CD4-positive, CD25-positive, alpha-beta regulatory T cell (primary cell): ENCODE measurements around the gene LRRC47. TPM values are rescaled to one million over a fixed set of nuclear protein-coding genes. Genes with fewer than 3 reads are reported as not detected.

Experiments
- ATAC-seq, 2 donors: fragments of 150-1000 bp; cut with Tn5 transposase; one replicate each; pipeline ENCODE4 v1.10.0; 2021; ENCODE audit warnings: low read depth in 2 of 2, moderate number of reproducible peaks in 2 of 2, moderate library complexity in 1 of 2
- DNase-seq, 3 donors: peaks; one replicate each; pipeline versions ENCODE4 v3.0.0 to v3.0.0-alpha.2; 2012 to 2022; ENCODE audit warnings: mixed read lengths in 1 of 3
- H3K27ac ChIP-seq: one replicate; pipeline ENCODE4 v1.7.0; 2013; ENCODE audit warnings: mild to moderate bottlenecking, low read length; ENCODE audit not compliant: insufficient read depth, poor library complexity, severe bottlenecking
- H3K27me3 ChIP-seq: one replicate; pipeline ENCODE4 v1.7.0; 2013; ENCODE audit warnings: low read length; ENCODE audit not compliant: control insufficient read depth, insufficient read depth
- H3K36me3 ChIP-seq: one replicate; pipeline ENCODE4 v1.7.0; 2013; ENCODE audit warnings: mild to moderate bottlenecking, low read length, moderate library complexity; ENCODE audit not compliant: control insufficient read depth, insufficient read depth
- H3K4me1 ChIP-seq: 2 replicates; pipeline ENCODE4 v1.7.0; 2013; ENCODE audit warnings: mild to moderate bottlenecking, low read length; ENCODE audit not compliant: insufficient read depth, control insufficient read depth, poor library complexity, severe bottlenecking
- H3K4me3 ChIP-seq: one replicate; pipeline ENCODE4 v1.7.0; 2013; ENCODE audit warnings: low read depth, mild to moderate bottlenecking, low read length, moderate library complexity
- H3K9me3 ChIP-seq, 2 experiments: 1 replicate in 1 of 2; 2 replicates in 1 of 2; pipeline ENCODE4 v1.7.0; 2013; ENCODE audit warnings: low read length in 2 of 2, mild to moderate bottlenecking in 1 of 2, moderate library complexity in 1 of 2; ENCODE audit not compliant: control insufficient read depth in 2 of 2
- H3K27ac Mint-ChIP-seq, 3 donors: one replicate each; pipeline ENCODE4 v1.8.0; 2020 to 2022; ENCODE audit warnings: mild to moderate bottlenecking in 3 of 3, mixed read lengths in 3 of 3, moderate library complexity in 2 of 3
- H3K27me3 Mint-ChIP-seq: one replicate; pipeline ENCODE4 v1.8.0; 2022; ENCODE audit warnings: mild to moderate bottlenecking, mixed read lengths
- H3K36me3 Mint-ChIP-seq: one replicate; pipeline ENCODE4 v1.8.0; 2020; ENCODE audit warnings: mixed read lengths
- H3K4me1 Mint-ChIP-seq, 4 donors: one replicate each; pipeline ENCODE4 v1.8.0; 2020 to 2022; ENCODE audit warnings: mixed read lengths in 4 of 4, mild to moderate bottlenecking in 1 of 4
- H3K4me3 Mint-ChIP-seq, 4 donors: one replicate each; pipeline ENCODE4 v1.8.0; 2020 to 2022; ENCODE audit warnings: mild to moderate bottlenecking in 4 of 4, mixed read lengths in 4 of 4, moderate library complexity in 3 of 4
- H3K9me3 Mint-ChIP-seq, 7 donors: one replicate each; pipeline ENCODE4 v1.8.0; 2020 to 2022; ENCODE audit warnings: mixed read lengths in 7 of 7, mild to moderate bottlenecking in 3 of 7, moderate library complexity in 2 of 7
- polyA plus RNA-seq, 4 donors: library from polyadenylated mRNA; unstranded; fragments of 300-500 nt; fragmentation: Illumina TruSeq; gene quantifications; one replicate each; pipeline ENCODE4 v1.2.3, GENCODE V29; 2021
- total RNA-seq: library from RNA; stranded (reverse); gene quantifications from one replicate; pipeline ENCODE4 v1.2.3, GENCODE V29; 2022

Gene LRRC47
- total and polyA plus RNA-seq, 5 donors from 2014 or later = 22.0 to 33.9 (median 26.0) TPM

- ATAC-seq = no peak
- Mint-ChIP-seq H3K4me3 (no peak overlapping the region), H3K27me3 (peaks cover 17% of the 10 kb centered on the region), H3K9me3 (peaks cover 0 to 3% (median 0%) of the 10 kb centered on the region in 7 donors), H3K27ac (no peak overlapping the region), H3K36me3 (no peaks in the 10 kb centered on the region), H3K4me1 (no peaks in the 10 kb centered on the region)
- Histone ChIP-seq H3K27ac (no peak overlapping the region), H3K27me3 (peaks cover 4% of the 10 kb centered on the region), H3K4me3 (no peak overlapping the region), H3K4me1 (no peaks in the 10 kb centered on the region), H3K36me3 (no peaks in the 10 kb centered on the region), H3K9me3 (no peaks in the 10 kb centered on the region)
- DNase-seq = no peak
Observed at GRCh38 chr1:3762873-3763228, 33.4 kb downstream of the LRRC47 start.

GRCh38 chr1:3762151-3762872 is 34.0 kb downstream of the LRRC47 start:
- H3K36me3 Mint-ChIP-seq = no peaks in the 10 kb centered on the region
- H3K4me3 ChIP-seq = no peak overlapping the region
- H3K27me3 ChIP-seq = peaks cover 4% of the 10 kb centered on the region
- H3K9me3 ChIP-seq = no peaks in the 10 kb centered on the region
- H3K4me1 Mint-ChIP-seq = no peaks in the 10 kb centered on the region
- no peaks in the 10 kb centered on the region for H3K4me1 ChIP-seq
- H3K9me3 Mint-ChIP-seq = peaks cover 0 to 3% (median 0%) of the 10 kb centered on the region in 7 donors
- no peak overlapping the region for H3K27ac ChIP-seq
- H3K27me3 Mint-ChIP-seq = peaks cover 13% of the 10 kb centered on the region
- no peak overlapping the region for H3K4me3 Mint-ChIP-seq
- no peak overlapping the region for H3K27ac Mint-ChIP-seq
- no peaks in the 10 kb centered on the region for H3K36me3 ChIP-seq
- DNase-seq (no peak), ATAC-seq (no peak)

- Histone ChIP-seq H3K27me3 (peaks cover 4% of the 10 kb centered on the region), H3K4me1 (no peaks in the 10 kb centered on the region), H3K36me3 (no peaks in the 10 kb centered on the region), H3K9me3 (no peaks in the 10 kb centered on the region), H3K4me3 (no peak overlapping the region), H3K27ac (no peak overlapping the region)
- DNase-seq (no peak), ATAC-seq (no peak)
- Mint-ChIP-seq H3K36me3 (no peaks in the 10 kb centered on the region), H3K4me1 (no peaks in the 10 kb centered on the region), H3K4me3 (no peak overlapping the region), H3K27ac (peak overlapping the region in 2 of 3 donors; percentile 35 to 74), H3K9me3 (peaks cover 0 to 3% (median 1%) of the 10 kb centered on the region in 7 donors), H3K27me3 (peaks cover 13% of the 10 kb centered on the region)
Observed at GRCh38 chr1:3761296-3762010, 34.8 kb downstream of the LRRC47 start.

- DNase-seq (no peak), ATAC-seq (no peak)
- Mint-ChIP-seq H3K36me3 (no peaks in the 10 kb centered on the region), H3K27me3 (peaks cover 13% of the 10 kb centered on the region), H3K27ac (no peak overlapping the region), H3K4me3 (no peak overlapping the region), H3K4me1 (no peaks in the 10 kb centered on the region), H3K9me3 (peaks cover 0 to 3% (median 0%) of the 10 kb centered on the region in 7 donors)
- H3K27ac ChIP-seq = no peak overlapping the region
- no peaks in the 10 kb centered on the region for H3K9me3 ChIP-seq
- no peaks in the 10 kb centered on the region for H3K4me1 ChIP-seq
- H3K4me3 ChIP-seq = no peak overlapping the region
- no peaks in the 10 kb centered on the region for H3K36me3 ChIP-seq
- peaks cover 4% of the 10 kb centered on the region for H3K27me3 ChIP-seq
Observed at GRCh38 chr1:3759796-3760195, 36.5 kb downstream of the LRRC47 start.

GRCh38 chr1:3759164-3759563 is 37.1 kb downstream of the LRRC47 start:
- Mint-ChIP-seq H3K4me3 (no peak overlapping the region), H3K36me3 (no peaks in the 10 kb centered on the region), H3K27ac (no peak overlapping the region), H3K27me3 (peaks cover 13% of the 10 kb centered on the region), H3K9me3 (peaks cover 0 to 3% (median 0%) of the 10 kb centered on the region in 7 donors), H3K4me1 (no peaks in the 10 kb centered on the region)
- no peak overlapping the region for H3K27ac ChIP-seq
- H3K9me3 ChIP-seq = no peaks in the 10 kb centered on the region
- DNase-seq (no peak), ATAC-seq (no peak)
- peaks cover 4% of the 10 kb centered on the region for H3K27me3 ChIP-seq
- H3K36me3 ChIP-seq = no peaks in the 10 kb centered on the region
- H3K4me3 ChIP-seq = no peak overlapping the region
- H3K4me1 ChIP-seq = no peaks in the 10 kb centered on the region

GRCh38 chr1:3756394-3756793 is 39.9 kb downstream of the LRRC47 start:
- Histone ChIP-seq H3K27me3 (peaks cover 4% of the 10 kb centered on the region), H3K27ac (no peak overlapping the region), H3K4me3 (no peak overlapping the region), H3K9me3 (no peaks in the 10 kb centered on the region), H3K4me1 (no peaks in the 10 kb centered on the region), H3K36me3 (no peaks in the 10 kb centered on the region)
- no peak for ATAC-seq
- Mint-ChIP-seq H3K4me3 (no peak overlapping the region), H3K27ac (no peak overlapping the region), H3K27me3 (peaks cover 17% of the 10 kb centered on the region), H3K4me1 (no peaks in the 10 kb centered on the region), H3K36me3 (no peaks in the 10 kb centered on the region), H3K9me3 (peaks cover 0 to 3% (median 0%) of the 10 kb centered on the region in 7 donors)
- DNase-seq = no peak

- Histone ChIP-seq H3K27ac (no peak overlapping the region), H3K36me3 (no peaks in the 10 kb centered on the region), H3K4me1 (no peaks in the 10 kb centered on the region), H3K4me3 (no peak overlapping the region), H3K9me3 (no peaks in the 10 kb centered on the region), H3K27me3 (no peaks in the 10 kb centered on the region)
- ATAC-seq (no peak), DNase-seq (no peak)
- Mint-ChIP-seq H3K27ac (no peak overlapping the region), H3K4me1 (no peaks in the 10 kb centered on the region), H3K9me3 (peaks cover 0 to 1% (median 0%) of the 10 kb centered on the region in 7 donors), H3K4me3 (peak overlapping the region in 1 of 4 donors; percentile 15), H3K36me3 (no peaks in the 10 kb centered on the region), H3K27me3 (peaks cover 10% of the 10 kb centered on the region)
Observed at GRCh38 chr1:3753656-3754454, 42.4 kb downstream of the LRRC47 start.
